NCI-H2227 treated with DMSO at 0.1 percent for 48 hours (cell line): Measurements from ENCODE around the gene CDK19.
"Not testable (repeated sequence)": the region's sequence is repeated elsewhere in the genome, so short reads cannot be mapped to it uniquely, and the experiment has no call there.

Source experiments
- DNase-seq: peaks from one replicate; lab custom pipeline; 2025; lab: John Stamatoyannopoulos, UW

CDK19 gene

DNA sequence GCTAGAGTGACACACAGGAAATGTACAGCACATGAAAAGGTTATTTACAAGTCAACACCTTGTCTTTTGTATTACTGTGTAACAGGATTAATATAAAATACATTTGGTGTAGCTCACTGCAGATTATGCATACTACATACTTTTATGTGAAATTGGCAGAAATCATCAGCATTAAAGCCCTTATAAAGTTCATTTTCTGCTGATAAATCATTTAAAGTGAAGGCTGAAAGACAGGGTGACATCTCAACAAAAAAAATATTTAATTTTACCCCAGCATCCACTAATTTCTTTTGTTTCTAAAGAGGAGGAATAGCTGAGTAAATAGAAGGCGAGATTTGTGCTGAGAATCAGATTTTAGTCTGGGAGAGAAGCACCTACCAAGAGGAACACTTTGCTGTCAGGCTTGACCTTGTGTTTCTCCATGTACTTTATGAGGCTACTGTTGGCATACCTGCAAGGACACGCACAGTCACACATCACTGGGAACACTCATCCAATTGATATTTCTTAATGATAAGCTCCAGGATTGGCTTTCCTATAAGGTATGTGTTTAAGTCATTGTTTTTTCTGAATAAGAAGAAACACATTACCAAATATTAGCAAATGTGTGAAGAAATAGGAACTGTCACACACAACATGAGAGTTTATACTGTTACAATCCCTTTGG, 192.2 kb downstream of the CDK19 start:
- no peak for DNase-seq

DNA sequence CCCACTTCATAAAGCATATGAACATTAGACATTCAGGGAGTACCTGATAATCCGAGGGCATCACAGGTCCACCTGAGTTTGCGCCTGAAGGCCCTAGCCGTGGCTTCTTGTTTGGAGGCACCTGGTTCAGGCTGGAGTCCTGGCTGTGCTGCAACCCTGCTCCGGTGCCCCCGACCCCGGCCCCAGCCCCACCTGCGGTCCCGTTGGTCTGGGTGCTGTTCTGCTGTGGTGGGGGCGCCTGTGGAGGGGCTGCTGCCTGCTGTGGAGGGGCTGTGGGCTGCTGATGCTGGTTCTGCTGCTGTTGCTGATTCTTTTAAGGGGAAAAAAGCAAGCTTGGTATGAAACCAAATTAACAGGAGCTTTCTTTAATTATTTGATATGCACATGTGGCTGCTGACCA, 194.2 kb downstream of the CDK19 start:
- no peak for DNase-seq

DNA sequence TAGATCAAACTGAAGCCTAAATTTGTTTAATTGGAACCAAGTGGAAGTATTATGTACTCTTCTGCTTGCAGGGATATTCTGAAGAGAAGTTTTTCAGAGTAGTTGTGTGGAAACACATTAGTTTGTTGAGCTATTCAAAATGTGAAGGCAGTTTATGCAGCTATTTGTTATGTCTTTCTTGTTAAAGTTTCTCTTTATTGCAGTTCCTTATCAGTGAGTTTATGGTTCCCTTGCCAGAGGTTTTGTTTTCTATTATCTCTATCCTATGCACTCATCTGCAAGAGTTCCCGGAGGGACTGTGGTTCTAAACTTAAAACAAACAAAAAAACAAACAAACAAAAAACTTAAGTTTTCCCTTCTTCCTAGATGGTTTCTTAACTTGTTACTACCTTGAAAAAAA, 195.2 kb downstream of the CDK19 start:
- DNase-seq: no peak

DNA sequence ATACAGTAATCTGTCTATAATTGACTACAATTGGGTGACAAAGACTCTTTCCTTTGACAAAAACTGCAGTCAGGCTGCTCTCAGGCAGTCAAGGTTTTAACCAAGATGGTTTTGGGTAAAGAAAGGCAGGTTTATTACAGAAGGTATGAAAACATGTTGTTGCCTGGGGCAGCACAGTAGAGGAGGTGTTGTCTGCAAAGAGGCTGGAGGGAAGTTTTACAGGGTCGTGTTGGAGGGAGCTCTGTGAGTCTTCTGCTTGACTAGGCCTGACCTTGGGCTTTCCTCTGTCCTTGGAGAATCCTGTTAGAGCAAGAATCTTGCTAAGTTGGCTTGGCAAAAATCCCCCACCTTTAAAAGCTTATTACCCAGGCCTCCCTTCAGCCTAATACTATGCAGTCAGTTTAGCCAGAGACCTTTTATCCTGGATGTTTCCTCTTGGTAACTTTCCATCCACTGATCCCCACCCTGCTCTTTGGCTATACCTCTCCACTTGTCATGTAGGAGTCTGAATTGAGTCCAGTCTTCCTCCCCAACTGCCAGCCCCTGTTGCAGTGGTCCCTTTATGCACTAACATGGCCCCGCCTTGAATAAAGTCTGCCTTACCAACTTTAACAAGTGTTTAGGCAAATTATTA, 195.9 kb downstream of the CDK19 start:
- no peak for DNase-seq

DNA sequence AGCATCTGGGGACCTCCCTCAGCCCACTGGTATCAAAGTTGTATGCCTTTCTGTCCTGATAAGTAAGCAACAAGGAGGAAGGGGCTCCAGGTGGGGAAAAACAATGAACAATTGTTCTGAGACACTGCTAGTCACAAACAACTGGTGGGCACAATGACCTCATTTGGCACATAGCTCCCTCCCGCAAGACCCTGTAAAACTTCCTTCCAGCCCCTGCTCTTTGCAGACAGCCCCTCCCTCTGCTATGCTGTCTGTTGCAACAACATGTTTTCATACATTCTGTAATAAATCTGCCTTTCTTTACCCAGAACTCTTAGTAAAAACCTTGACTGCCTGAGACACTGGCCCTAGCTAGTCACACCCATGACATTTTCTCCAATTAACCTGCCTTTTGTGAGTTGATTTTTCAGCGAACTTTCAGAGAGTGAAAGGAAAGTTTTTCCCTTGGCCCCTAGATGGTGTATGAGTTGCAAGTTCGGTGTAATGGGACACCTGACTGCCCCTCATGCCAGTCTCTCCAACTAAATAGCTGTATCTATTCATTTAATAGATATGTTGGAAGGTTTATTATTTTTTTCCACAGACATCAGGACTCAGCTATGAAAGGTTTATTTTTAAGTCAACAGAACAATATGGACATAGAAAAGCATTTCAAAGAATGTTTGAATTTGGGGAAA, 196.5 kb downstream of the CDK19 start:
- DNase-seq: no peak

DNA sequence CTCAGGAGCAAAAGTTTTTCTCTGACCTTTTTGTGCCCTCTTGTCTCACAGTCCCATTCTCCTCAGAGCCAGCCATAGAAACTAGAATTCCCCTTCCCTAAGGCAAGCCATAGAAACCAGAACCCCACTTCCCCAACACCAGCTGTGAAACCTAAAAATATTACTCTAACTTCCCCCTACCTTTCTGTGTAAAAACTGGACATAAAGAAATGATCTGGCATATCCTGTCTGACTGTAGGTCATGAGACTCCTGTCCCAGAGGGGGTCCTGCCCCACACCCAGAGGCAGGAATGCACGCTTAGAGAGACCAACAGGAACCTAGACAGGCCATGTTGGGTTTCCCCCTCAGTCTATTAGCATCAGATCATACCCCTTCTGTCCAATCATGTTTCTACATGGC, 198.2 kb downstream of the CDK19 start:
- no peak for DNase-seq

DNA sequence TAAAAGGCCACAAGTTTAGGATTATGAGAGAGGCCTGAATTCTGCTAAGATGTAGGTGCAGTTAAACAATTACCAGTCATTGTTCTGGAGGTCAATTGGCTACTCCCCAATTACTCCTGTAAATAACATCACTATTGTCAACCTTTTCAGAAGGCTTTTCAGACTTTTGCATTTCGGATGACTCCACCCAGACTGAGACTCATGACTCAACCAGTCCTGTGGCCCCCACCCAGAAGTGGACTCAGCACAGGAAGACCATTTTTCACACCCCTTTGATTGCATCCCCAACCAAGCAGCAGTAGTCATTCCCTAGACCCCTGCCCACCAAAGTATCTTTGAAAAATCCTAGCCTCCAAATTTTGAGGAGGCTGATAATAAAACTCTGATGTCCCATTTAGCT, 199.5 kb downstream of the CDK19 start:
- DNase-seq: no peak

DNA sequence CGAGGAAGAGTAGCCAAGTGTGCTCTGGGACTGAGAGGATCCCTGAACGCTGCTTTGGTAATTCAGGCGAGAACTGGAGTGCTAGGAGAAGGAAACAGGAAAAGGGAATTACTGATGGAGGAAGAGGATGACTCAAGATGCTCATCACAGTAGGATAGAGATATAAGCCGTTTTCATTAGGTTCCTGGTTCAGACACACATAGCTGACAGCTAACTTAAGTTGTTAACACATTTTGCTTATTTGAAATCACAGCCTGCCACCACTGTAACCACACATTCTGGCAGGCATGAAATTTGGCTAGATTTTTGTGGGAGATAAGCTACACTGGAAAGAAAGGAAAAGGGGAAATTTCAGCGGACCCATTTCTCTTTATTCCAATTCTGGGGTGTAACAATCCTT, 200.7 kb downstream of the CDK19 start:
- no peak for DNase-seq

DNA sequence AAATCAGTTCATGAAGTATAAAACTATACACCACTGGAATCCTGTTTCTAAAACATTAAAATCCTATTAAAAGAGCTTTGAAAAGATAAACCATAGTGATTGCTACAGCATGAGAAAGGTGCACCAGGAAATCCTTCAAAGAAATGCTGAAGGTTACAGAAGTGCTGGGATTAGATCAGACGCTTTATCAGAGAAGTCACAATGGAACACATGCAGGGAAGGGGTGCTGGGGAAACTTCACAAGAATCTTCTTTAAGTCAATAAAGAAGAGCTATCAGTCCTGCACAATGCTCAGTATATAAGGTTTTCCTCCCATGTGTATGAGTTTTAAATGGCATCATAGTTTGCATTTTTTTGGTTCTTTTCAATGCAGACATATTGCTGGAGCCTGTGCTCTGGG, 201.2 kb downstream of the CDK19 start:
- no peak for DNase-seq

DNA sequence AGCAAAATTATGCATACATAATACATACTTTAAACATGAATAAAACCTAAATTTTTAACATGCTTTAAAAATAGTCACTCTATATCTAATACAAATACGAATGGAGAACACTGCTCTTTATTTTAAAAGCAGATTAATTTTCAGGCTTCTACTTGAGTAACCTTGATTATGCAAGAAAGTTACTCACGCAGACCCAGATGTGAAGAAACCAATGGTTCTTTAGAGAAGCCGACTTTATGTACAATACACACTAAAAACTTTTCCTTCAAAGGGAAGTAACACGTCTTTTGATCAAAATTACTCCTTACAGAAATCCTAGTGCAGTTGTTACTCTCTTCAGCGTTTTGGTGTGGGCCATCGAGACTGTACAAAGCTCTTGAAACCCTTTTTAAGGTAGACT, 201.9 kb downstream of the CDK19 start:
- no peak for DNase-seq

DNA sequence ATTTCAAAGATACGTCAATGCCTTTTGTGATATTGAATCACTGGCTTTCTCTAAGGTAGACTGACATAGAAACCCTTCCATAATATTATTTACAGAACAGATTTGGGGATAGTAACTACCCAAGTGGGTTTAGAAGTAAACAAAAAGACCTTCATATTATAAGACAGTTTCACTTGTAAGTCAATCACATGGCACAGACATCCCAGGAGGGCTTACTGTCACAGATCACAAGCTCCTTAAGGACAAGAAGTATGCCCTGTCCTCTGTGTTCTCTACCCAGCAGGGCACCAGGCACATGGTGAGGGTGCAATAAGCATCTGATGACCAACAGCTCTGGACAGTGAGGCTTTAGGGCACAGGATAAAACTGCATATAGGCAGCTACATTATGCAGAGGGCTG, 203.0 kb downstream of the CDK19 start:
- no peak for DNase-seq

DNA sequence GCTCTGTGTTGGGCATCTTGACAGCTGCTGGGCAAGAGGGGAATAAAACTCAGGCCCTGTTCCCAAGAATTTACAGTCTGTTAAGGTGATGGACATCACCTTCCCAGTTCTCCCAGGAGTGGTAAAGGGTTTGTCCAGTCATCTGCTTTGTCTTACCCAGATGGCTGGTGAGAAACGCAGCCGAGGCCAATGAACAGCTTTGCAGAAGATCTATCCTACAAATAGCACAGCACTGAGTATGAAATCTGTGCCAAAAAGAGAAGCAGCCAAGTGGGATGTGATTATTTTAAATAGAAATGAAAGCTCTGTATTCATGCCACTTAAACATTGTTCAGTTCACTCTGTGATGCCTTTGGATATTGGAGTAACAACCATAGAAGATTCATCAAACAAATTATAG, 206.2 kb downstream of the CDK19 start:
- no peak for DNase-seq

DNA sequence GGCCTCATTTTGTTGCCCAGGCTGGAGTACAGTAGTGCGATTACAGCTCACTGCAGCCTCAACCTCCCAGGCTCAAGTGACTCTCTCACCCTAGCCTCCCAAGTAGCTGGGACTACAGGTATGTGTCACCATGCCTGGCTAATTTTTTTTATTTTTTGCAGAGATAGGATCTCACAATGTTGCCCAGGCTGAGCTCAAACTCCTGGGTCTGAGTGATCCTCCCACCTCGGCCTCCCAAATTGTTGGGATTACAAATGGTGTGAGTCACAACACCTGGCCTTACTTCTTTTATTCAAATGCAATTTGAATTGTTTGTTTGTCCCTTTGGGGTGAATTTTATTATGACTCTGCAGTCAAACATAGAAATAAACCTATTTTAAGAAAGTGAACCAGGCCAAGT, 207.1 kb downstream of the CDK19 start:
- DNase-seq: no peak

DNA sequence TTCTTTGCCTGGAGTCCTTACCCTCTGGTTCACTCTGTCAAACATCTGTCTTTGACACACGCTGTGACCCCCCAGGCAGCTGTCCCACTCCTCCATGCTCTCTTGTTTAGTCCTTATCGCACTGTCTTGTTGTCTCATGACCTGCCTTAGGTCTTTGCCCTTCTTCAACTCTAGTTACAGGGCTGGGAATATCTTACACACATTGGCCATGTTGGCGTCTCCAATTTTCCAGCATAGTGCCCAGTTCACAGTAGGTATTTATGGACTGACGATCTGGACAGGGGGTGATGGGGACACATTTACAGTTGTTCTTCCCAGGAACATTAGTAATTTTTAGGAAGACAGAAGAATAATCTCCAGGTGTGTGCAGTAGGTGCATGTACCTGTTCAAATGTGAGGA, 209.1 kb downstream of the CDK19 start:
- DNase-seq: no peak

DNA sequence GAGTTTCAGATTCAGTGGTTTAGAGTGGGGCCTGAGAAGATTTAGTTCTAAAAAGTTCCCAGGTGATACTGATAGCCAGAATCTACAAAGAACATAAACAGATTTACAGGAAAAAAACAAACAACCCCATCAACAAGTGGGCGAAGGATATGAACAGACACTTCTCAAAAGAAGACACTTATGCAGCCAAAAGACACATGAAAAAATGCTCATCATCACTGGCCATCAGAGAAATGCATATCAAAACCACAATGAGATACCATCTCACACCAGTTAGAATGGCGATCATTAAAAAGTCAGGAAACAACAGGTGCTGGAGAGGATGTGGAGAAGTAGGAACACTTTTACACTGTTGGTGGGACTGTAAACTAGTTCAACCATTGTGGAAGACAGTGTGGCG, 214.6 kb downstream of the CDK19 start:
- DNase-seq: not testable (repeated sequence)

DNA sequence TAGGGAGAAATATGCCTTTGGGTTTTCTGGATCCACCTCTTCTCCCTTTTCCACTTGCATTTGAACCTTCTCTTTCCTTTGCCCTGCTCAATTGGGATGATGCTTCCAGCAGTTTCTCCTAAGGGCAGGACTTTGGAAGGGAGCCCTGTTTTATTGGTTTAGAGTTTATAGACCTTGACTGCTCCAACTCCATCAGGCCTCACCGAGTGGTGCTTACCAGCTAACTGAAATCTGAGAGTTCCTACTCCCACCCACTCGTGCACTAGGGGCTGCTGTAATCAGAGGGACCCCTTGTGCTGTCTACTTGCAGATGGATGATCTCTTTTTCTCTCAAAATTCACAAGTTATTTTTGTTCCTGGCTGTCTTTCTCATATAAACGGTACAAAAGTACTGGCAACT, 217.5 kb downstream of the CDK19 start:
- DNase-seq: no peak

DNA sequence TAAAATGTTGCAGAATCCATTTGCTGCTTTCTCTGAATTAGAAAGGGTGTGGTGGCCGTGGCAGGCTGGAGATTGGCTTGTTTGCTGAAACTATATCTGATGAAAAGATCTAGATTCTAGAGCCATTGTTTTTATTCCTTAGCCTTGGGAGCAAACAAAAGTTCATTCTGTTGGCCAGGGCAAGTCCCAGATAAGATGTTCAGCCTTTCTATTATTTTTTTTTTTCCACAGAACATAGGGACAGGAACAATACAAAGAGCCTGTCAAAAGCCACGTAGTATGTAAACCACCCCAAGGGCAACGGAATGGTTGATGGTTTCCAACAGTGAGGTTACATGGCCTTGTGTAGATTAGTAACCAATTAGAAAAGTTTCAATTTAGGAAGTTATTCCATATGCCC, 218.9 kb downstream of the CDK19 start:
- no peak for DNase-seq

DNA sequence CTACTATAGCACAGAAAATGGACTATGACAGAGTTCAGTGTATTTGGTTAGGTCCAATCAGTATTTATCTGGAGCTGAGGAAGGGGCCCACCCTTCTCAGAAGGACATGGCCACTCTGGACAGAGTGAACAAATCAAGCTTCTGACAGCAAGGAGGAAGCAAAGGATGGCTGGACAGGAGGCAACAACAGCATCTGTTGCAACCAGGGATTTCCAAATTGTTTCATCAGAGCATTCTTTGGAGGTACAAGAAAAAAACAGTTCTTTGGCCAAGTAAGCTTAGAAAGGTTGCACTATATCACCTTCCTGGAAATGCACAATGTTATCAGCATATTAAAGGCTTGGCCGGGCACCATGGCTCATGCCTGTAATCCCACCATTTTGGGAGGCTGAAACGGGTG, 220.2 kb downstream of the CDK19 start:
- no peak for DNase-seq

DNA sequence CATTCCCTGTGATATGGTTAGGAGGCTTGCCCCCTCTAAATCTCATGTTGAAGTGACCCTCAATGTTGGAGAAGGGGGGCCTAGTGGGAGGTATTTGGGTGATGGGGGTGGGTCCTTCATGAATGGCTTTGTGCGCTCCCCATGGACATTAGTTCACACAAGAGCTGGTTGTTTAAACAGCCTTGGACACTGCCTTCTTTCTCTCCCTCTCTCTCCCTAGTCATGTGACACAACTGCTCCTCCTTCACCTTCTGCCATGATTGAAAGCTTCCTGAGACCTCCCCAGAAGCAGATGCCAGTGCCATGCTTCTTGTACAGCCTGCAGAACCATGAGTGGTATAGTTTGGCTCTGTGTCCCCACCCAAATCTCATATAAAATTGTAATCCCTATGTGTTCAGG, 221.6 kb downstream of the CDK19 start:
- no peak for DNase-seq

DNA sequence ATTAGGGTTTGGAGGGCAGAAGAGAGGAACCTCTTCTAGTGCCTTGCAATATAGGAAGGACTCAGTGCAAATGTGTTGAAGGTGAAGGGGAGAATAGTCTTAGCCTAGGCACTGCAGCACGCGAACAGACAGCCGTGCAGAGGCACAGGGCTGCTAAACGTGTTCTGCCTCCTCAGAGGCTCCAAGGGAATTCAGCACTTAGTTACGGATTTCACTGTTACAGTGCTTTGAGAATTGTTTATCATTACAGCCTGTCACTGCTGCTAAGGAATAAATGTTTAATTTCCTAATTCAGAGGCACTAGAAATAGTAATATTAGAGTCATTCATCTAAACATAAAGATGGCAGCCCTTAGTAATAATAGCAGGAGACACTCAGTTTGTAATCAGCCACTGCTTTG, 222.5 kb downstream of the CDK19 start:
- DNase-seq: no peak

DNA sequence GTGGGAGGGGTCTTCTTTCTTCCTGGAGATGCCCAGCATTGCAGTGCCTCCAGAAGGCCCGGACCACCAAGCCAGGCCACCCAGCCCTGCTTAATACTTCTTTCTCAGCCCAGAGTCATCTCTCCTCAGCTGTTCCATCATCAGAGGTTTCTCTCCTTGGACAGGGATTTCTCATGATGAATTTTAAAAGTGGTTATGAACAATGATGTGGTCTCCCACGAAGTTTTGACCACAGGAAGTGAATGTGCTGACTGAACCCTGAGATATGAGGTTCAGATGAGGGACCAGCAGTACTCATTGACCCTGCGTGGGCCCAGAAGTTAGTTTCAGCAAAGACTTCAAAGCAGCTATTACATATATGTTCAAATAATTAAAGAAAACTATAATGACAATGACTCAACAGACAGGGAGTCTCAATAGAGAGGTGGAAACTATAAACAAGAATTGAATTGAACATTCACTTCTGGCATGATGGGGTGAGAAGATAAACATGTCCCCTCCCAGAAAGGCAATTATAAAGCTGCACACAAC, 224.4 kb downstream of the CDK19 start:
- no peak for DNase-seq

DNA sequence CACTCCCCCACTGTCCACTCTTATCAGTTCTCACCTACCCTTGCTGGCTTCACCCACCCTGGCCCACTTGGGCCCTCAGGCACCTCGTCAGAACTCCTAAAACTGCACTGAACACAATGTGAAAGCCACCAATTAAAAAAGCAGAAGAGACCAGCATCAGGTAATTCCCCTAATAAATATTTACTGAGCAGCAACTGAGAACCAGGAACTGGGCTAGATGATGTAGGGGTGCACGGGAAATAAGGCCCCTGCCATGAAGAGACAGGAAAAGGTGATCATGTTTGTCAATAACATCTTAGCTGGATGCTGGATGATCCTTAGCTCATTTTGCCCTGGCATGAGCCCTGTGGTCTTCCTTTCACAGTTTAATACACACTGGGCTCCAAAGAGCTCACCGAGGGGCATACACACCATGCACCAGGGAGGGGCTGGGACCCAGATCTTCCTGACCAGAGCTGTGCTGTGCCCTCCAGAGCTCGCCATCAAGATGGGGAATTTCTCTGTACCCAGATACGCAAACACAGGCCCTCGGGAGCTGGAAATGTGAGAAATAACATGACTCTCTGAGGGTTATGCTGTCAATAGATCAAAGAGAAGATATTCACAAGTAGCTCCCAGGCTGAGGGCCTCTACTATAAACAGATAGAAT, 225.3 kb downstream of the CDK19 start:
- no peak for DNase-seq

DNA sequence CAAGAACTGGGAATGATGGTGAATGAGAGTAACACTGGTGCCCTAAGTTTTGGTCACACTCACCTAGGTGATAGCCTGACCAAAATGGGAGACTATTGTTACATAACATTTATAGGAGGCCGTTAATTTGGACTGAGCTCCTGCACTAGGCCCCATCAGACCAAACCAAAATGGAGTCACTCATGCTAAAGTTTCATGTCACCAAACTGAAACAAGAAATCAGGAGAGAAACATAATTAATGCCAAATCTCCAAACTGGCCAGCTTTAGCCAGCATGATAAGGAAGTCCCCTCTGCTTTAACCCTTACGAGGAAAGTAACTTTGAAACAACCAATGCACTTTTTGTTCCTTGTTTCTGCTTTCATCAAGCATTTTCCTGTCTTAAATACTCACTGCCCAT, 227.9 kb downstream of the CDK19 start:
- no peak for DNase-seq
